Endodermal cell (in vitro differentiated cells): ENCODE data around the gene CNTFR. TPM values are rescaled to one million over a fixed set of nuclear protein-coding genes. Genes with fewer than 3 reads are reported as not detected.

Source experiments
- DNase-seq: peaks from one replicate; pipeline ENCODE4 v3.0.0-alpha.2; 2017
- H3K27ac ChIP-seq: 2 replicates; pipeline ENCODE4 v1.5.1; 2013; ENCODE audit warnings: mild to moderate bottlenecking, low read depth, low read length, moderate library complexity
- H3K27me3 ChIP-seq: 2 replicates; pipeline ENCODE4 v1.6.1; 2013; ENCODE audit warnings: mild to moderate bottlenecking, low read length, moderate library complexity; ENCODE audit not compliant: insufficient read depth, control insufficient read depth, poor library complexity, severe bottlenecking
- H3K36me3 ChIP-seq: 2 replicates; pipeline ENCODE4 v1.7.0; 2013; ENCODE audit warnings: mild to moderate bottlenecking, low read length, moderate library complexity; ENCODE audit not compliant: control insufficient read depth, insufficient read depth
- H3K4me1 ChIP-seq: one replicate; pipeline ENCODE4 v1.7.0; 2013; ENCODE audit warnings: low read length; ENCODE audit not compliant: control insufficient read depth, insufficient read depth
- H3K4me3 ChIP-seq: 2 replicates; pipeline ENCODE4 v1.5.1; 2013; ENCODE audit warnings: mild to moderate bottlenecking, low read length, moderate library complexity
- H3K9ac ChIP-seq: 2 replicates; pipeline ENCODE4 v1.6.1; 2013; ENCODE audit warnings: mild to moderate bottlenecking, low read length, moderate library complexity; ENCODE audit not compliant: poor library complexity, severe bottlenecking; ENCODE audit errors: extremely low read depth
- H3K9me3 ChIP-seq: 2 replicates; pipeline ENCODE4 v1.6.1; 2013; ENCODE audit warnings: mild to moderate bottlenecking, low read length, moderate library complexity; ENCODE audit not compliant: control insufficient read depth
- H3K27ac Mint-ChIP-seq: 2 replicates; pipeline ENCODE4 v1.8.0; 2020; ENCODE audit warnings: mixed read lengths
- H3K27me3 Mint-ChIP-seq: 2 replicates; pipeline ENCODE4 v1.8.0; 2021; ENCODE audit warnings: mild to moderate bottlenecking, mixed read lengths; ENCODE audit not compliant: insufficient read depth
- H3K36me3 Mint-ChIP-seq: 2 replicates; pipeline ENCODE4 v1.8.0; 2020; ENCODE audit warnings: low read depth, mixed read lengths
- H3K4me1 Mint-ChIP-seq: 2 replicates; pipeline ENCODE4 v1.8.0; 2020; ENCODE audit warnings: mixed read lengths
- H3K4me3 Mint-ChIP-seq: 2 replicates; pipeline ENCODE4 v1.8.0; 2020; ENCODE audit warnings: mild to moderate bottlenecking, moderate library complexity, mixed read lengths
- H3K9me3 Mint-ChIP-seq: 2 replicates; pipeline ENCODE4 v1.8.0; 2020; ENCODE audit warnings: mild to moderate bottlenecking, mixed read lengths
- whole genome bisulfite sequencing, 2 experiments: methylation state at CpG; one replicate each; pipeline versions ENCODE4 v1.1.5 to v1.1.7; 2013; ENCODE audit warnings: missing lambda C conversion rate in 2 of 2, mixed read lengths in 1 of 2; ENCODE audit not compliant: insufficient coverage in 1 of 2, insufficient read length in 1 of 2; 5-methylcytosine and 5-hydroxymethylcytosine counted together
- total RNA-seq, 2 donors: library from RNA; stranded (reverse); fragmentation: NEBNext Ultra II Directional in 1 of 2; extraction: Animal tissue kit (Norgen Biotek cat#: 25700) in 1 of 2; gene quantifications; 2 replicates in 1 of 2; 3 replicates in 1 of 2; pipeline ENCODE4 v1.2.1, GENCODE V29; 2021
- TF ChIP-seq, protein P1 (sequence below): fragments of 200-600 bp; sonication (generic); conservative IDR thresholded peaks from 2 replicates; pipeline ENCODE4 v1.5.0; 2021; ENCODE audit warnings: antibody characterized with exemption, mild to moderate bottlenecking

Gene CNTFR
- total RNA-seq, 2 donors from 2014 or later: 0.53 to 1.6 TPM

DNA sequence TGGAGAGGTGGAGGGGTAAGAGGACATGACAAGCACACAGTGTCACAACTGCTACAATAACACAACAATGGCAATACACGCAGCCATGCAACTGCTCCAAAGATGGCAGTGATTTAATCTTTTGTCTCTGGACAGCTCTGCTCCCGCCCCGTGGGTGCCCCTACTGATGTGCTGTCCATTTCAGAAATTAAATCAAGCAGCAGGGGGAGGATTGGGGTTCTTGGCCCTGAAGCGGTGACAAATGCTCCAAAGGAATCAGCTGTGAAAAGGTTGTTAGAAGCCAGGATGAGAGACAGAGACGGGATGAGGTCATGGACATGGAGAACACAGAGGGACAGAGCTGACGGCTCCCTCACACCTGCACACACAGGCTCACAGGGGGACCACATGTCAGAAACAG, 22.6 kb downstream of the CNTFR start:
- peak overlapping the region; percentile 76 for H3K27ac ChIP-seq
- WGBS, 2 experiments: 88 to 91% methylated on average over 5 to 6 of the region's 6 CpGs
- peaks cover 15% of the 10 kb centered on the region for H3K27me3 ChIP-seq

DNA sequence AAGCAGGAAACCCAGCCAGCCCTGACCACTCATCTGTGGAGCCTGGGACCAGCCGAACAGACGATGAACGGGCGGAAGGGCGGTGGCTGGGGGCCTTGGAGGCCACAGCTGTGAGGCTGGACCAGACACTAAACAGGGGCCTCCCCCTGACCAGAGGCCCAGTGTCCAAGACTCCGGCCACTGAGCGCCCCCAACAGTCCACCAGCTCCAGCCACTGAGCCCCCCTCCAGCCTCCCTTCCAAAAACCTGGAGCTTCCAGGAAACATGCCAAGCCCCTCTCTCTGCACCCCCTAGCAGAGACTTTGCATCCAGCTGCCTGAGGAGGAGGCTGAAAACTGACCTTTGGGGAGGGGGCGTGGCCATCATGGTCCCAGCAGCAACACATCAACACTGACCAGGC, 23.2 kb downstream of the CNTFR start:
- H3K36me3 ChIP-seq: no peaks in the 10 kb centered on the region
- H3K4me3 ChIP-seq: no peak overlapping the region
- H3K4me1 ChIP-seq: no peaks in the 10 kb centered on the region
- no peak overlapping the region for H3K9ac ChIP-seq
- H3K4me1 Mint-ChIP-seq: peaks cover 8% of the 10 kb centered on the region
- H3K9me3 ChIP-seq: no peaks in the 10 kb centered on the region
- WGBS, 2 experiments: 89% methylated on average over 8 of the region's 8 CpGs; no CpG with 5 or more reads in 1 of the 2 experiments
- DNase-seq: no peak
- TF ChIP-seq, protein P1, sequence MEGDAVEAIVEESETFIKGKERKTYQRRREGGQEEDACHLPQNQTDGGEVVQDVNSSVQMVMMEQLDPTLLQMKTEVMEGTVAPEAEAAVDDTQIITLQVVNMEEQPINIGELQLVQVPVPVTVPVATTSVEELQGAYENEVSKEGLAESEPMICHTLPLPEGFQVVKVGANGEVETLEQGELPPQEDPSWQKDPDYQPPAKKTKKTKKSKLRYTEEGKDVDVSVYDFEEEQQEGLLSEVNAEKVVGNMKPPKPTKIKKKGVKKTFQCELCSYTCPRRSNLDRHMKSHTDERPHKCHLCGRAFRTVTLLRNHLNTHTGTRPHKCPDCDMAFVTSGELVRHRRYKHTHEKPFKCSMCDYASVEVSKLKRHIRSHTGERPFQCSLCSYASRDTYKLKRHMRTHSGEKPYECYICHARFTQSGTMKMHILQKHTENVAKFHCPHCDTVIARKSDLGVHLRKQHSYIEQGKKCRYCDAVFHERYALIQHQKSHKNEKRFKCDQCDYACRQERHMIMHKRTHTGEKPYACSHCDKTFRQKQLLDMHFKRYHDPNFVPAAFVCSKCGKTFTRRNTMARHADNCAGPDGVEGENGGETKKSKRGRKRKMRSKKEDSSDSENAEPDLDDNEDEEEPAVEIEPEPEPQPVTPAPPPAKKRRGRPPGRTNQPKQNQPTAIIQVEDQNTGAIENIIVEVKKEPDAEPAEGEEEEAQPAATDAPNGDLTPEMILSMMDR: no peak
- H3K4me3 Mint-ChIP-seq: no peak overlapping the region
- peaks cover 15% of the 10 kb centered on the region for H3K27me3 ChIP-seq
- H3K27ac Mint-ChIP-seq: no peak overlapping the region
- H3K9me3 Mint-ChIP-seq: no peaks in the 10 kb centered on the region
- peaks cover 53% of the 10 kb centered on the region for H3K27me3 Mint-ChIP-seq
- H3K27ac ChIP-seq: peak overlapping the region; percentile 74
- H3K36me3 Mint-ChIP-seq: no peaks in the 10 kb centered on the region

More for the DNA sequence above, 22.6 kb downstream of the CNTFR start:
- Histone ChIP-seq H3K9me3 (no peaks in the 10 kb centered on the region), H3K4me1 (no peaks in the 10 kb centered on the region), H3K4me3 (no peak overlapping the region), H3K9ac (no peak overlapping the region), H3K36me3 (no peaks in the 10 kb centered on the region)
- Mint-ChIP-seq H3K27me3 (peaks cover 57% of the 10 kb centered on the region), H3K4me1 (peaks cover 8% of the 10 kb centered on the region), H3K27ac (no peak overlapping the region), H3K9me3 (no peaks in the 10 kb centered on the region), H3K36me3 (no peaks in the 10 kb centered on the region), H3K4me3 (no peak overlapping the region)
- DNase-seq: no peak
- TF ChIP-seq, protein P1: no peak

DNA sequence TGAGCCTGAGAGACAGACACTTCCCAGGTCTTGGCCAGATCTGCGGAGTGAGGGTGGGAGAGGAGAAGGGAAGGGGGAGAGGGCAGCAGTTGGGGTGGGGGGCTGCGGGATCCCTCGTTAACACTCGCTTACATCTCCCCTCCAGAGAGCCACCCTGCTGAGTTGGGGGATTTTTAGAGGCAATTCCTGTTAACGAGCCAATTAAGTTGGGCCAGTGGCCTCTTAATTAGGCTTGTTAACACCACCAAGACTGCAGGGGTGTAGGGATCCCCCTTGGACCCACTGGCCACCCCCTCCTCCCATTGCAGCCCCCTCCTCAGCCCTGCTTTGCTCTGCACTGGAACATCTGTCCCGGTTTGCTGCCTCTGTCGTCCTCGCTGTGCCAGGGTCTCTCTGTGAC, 23.7 kb downstream of the CNTFR start:
- peaks cover 49% of the 10 kb centered on the region for H3K27me3 Mint-ChIP-seq
- WGBS, 2 experiments: 56 to 75% methylated on average over 2 to 8 of the region's 8 CpGs
- H3K36me3 Mint-ChIP-seq: no peaks in the 10 kb centered on the region
- Histone ChIP-seq H3K9ac (no peak overlapping the region), H3K27me3 (peaks cover 15% of the 10 kb centered on the region), H3K4me1 (no peaks in the 10 kb centered on the region), H3K36me3 (no peaks in the 10 kb centered on the region), H3K9me3 (no peaks in the 10 kb centered on the region), H3K4me3 (no peak overlapping the region), H3K27ac (peak overlapping the region; percentile 74)
- TF ChIP-seq, protein P1: no peak
- no peaks in the 10 kb centered on the region for H3K9me3 Mint-ChIP-seq
- no peak overlapping the region for H3K4me3 Mint-ChIP-seq
- H3K4me1 Mint-ChIP-seq: peaks cover 8% of the 10 kb centered on the region
- DNase-seq: no peak
- no peak overlapping the region for H3K27ac Mint-ChIP-seq
